Measurements from ENCODE around the gene MBP. TPM values are rescaled to one million over a fixed set of nuclear protein-coding genes. Genes with fewer than 3 reads are reported as not detected.

The MBP gene
- total and polyA plus RNA-seq, 10 of the 15 experiments (the other 5 are each of a cell fraction or from before 2014, with no cell fraction given): 12.2 to 67.8 (median 42.1) TPM

DNA sequence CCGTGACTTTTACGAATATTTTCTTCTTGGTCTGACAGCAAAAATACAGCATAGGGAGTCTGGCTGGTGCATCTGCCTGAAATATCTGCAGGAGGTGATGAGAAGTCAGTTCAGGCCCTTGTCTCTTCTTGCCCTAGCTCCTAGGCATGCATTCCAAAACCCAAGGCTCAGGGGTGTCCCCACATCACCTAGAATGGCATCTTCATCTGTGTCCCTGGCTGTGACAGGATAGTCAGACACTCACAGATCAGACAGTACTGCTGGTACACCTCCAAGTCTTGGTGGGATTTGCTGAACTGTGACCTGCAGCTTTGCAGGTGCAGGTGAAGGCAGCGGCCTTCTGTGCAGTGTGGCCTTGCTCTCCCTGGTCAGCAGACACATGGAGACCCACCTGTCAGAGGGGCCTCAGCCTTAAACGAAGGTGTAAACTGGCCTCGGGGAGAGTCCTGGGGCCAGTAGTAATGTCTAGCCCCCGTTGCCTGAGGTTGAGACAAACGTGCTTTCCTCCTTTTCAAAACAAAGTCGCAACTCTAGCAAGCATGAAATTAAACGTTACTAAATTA lies 42.8 kb downstream of the MBP start:
- BruUV-seq (replicated peaks): no TSS peak
- H3K4me1 ChIP-seq (ENCODE audit: control insufficient read depth, insufficient read depth, low read length): no peaks in the 10 kb centered on the region; the same call in 1 of the 2 replicates
- H3K4me2 ChIP-seq (ENCODE audit: control insufficient read depth, insufficient read depth): no peak overlapping the region
- H3K27ac ChIP-seq (ENCODE audit: control insufficient read depth, insufficient read depth): no peak overlapping the region
- H3K27me3 ChIP-seq (replicated peaks in 1 of 2; ENCODE audit: control insufficient read depth in 2 of 2, insufficient read depth in 2 of 2, low read length in 1 of 2): no peaks in the 10 kb centered on the region
- in situ Hi-C loops (cut with MboI): no loop called here
- H3K9me3 ChIP-seq (replicated peaks; ENCODE audit: control insufficient read depth, insufficient read depth, low read length): no peaks in the 10 kb centered on the region
- no peak for FAIRE-seq
- no peak overlapping the region for H2AFZ ChIP-seq (ENCODE audit: control insufficient read depth, low read depth, low read length)
- ChIA-PET SMC1A (ENCODE audit: uncharacterized antibody, unreplicated experiment) (no interaction called here), POLR2A (no interaction called here), RAD21 (ENCODE audit: unreplicated experiment) (no interaction called here), CTCF (no interaction called here)
- intact Hi-C loops (cut with micrococcal nuclease; ENCODE audit: unreplicated experiment): no loop called here
- H3K36me3 ChIP-seq (ENCODE audit: control insufficient read depth in 2 of 2, insufficient read depth in 2 of 2, low read length in 1 of 2): peaks cover 21% of the 10 kb centered on the region in 2 experiments
- 83% methylated on average over 9 of the region's 9 CpGs for WGBS (ENCODE audit: insufficient coverage, insufficient replicate concordance, low lambda C conversion rate, missing lambda C conversion rate)
- no peak for ATAC-seq
- DNase-seq (ENCODE audit: low read depth, low spot score): no peak
- H3K79me2 ChIP-seq (ENCODE audit: control insufficient read depth, insufficient read depth, low read length): peaks cover 23% of the 10 kb centered on the region
- H3K9ac ChIP-seq (ENCODE audit: control insufficient read depth, insufficient read depth, low read length): no peak overlapping the region
- H3K4me3 ChIP-seq: no peak overlapping the region
- no peaks in the 10 kb centered on the region for H4K20me1 ChIP-seq (ENCODE audit: control insufficient read depth, insufficient read depth)
- TF ChIP-seq SIN3A (IDR thresholded peaks at IDR 0.05; ENCODE audit: low read depth, low read length) (no peak), FOS (IDR thresholded peaks at IDR 0.05; ENCODE audit: borderline replicate concordance, extremely low read depth, insufficient read length) (no peak), NR2C1 (IDR thresholded peaks at IDR 0.05) (no peak), MTA2 (IDR thresholded peaks at IDR 0.05; ENCODE audit: low read depth) (no peak), BRCA1 (IDR thresholded peaks at IDR 0.05; ENCODE audit: low read depth, low read length) (no peak)
- TF ChIP-seq, protein P1, sequence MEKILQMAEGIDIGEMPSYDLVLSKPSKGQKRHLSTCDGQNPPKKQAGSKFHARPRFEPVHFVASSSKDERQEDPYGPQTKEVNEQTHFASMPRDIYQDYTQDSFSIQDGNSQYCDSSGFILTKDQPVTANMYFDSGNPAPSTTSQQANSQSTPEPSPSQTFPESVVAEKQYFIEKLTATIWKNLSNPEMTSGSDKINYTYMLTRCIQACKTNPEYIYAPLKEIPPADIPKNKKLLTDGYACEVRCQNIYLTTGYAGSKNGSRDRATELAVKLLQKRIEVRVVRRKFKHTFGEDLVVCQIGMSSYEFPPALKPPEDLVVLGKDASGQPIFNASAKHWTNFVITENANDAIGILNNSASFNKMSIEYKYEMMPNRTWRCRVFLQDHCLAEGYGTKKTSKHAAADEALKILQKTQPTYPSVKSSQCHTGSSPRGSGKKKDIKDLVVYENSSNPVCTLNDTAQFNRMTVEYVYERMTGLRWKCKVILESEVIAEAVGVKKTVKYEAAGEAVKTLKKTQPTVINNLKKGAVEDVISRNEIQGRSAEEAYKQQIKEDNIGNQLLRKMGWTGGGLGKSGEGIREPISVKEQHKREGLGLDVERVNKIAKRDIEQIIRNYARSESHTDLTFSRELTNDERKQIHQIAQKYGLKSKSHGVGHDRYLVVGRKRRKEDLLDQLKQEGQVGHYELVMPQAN (conservative IDR thresholded peaks at IDR 0.05): no peak
- TF ChIP-seq, protein P2, sequence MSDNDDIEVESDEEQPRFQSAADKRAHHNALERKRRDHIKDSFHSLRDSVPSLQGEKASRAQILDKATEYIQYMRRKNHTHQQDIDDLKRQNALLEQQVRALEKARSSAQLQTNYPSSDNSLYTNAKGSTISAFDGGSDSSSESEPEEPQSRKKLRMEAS (IDR thresholded peaks at IDR 0.05; ENCODE audit: low read depth, low read length): no peak
- TF ChIP-seq, protein P3, sequence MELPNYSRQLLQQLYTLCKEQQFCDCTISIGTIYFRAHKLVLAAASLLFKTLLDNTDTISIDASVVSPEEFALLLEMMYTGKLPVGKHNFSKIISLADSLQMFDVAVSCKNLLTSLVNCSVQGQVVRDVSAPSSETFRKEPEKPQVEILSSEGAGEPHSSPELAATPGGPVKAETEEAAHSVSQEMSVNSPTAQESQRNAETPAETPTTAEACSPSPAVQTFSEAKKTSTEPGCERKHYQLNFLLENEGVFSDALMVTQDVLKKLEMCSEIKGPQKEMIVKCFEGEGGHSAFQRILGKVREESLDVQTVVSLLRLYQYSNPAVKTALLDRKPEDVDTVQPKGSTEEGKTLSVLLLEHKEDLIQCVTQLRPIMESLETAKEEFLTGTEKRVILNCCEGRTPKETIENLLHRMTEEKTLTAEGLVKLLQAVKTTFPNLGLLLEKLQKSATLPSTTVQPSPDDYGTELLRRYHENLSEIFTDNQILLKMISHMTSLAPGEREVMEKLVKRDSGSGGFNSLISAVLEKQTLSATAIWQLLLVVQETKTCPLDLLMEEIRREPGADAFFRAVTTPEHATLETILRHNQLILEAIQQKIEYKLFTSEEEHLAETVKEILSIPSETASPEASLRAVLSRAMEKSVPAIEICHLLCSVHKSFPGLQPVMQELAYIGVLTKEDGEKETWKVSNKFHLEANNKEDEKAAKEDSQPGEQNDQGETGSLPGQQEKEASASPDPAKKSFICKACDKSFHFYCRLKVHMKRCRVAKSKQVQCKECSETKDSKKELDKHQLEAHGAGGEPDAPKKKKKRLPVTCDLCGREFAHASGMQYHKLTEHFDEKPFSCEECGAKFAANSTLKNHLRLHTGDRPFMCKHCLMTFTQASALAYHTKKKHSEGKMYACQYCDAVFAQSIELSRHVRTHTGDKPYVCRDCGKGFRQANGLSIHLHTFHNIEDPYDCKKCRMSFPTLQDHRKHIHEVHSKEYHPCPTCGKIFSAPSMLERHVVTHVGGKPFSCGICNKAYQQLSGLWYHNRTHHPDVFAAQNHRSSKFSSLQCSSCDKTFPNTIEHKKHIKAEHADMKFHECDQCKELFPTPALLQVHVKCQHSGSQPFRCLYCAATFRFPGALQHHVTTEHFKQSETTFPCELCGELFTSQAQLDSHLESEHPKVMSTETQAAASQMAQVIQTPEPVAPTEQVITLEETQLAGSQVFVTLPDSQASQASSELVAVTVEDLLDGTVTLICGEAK (IDR thresholded peaks at IDR 0.05; ENCODE audit: borderline replicate concordance): no peak
- TF ChIP-seq, protein P4, sequence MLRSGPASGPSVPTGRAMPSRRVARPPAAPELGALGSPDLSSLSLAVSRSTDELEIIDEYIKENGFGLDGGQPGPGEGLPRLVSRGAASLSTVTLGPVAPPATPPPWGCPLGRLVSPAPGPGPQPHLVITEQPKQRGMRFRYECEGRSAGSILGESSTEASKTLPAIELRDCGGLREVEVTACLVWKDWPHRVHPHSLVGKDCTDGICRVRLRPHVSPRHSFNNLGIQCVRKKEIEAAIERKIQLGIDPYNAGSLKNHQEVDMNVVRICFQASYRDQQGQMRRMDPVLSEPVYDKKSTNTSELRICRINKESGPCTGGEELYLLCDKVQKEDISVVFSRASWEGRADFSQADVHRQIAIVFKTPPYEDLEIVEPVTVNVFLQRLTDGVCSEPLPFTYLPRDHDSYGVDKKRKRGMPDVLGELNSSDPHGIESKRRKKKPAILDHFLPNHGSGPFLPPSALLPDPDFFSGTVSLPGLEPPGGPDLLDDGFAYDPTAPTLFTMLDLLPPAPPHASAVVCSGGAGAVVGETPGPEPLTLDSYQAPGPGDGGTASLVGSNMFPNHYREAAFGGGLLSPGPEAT (IDR thresholded peaks at IDR 0.05; ENCODE audit: low read depth): no peak
- TF ChIP-seq, protein P5, sequence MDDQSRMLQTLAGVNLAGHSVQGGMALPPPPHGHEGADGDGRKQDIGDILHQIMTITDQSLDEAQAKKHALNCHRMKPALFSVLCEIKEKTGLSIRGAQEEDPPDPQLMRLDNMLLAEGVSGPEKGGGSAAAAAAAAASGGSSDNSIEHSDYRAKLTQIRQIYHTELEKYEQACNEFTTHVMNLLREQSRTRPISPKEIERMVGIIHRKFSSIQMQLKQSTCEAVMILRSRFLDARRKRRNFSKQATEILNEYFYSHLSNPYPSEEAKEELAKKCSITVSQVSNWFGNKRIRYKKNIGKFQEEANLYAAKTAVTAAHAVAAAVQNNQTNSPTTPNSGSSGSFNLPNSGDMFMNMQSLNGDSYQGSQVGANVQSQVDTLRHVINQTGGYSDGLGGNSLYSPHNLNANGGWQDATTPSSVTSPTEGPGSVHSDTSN (IDR thresholded peaks at IDR 0.05; ENCODE audit: insufficient replicate concordance, low read depth, low read length): no peak
- TF ChIP-seq, protein P6, sequence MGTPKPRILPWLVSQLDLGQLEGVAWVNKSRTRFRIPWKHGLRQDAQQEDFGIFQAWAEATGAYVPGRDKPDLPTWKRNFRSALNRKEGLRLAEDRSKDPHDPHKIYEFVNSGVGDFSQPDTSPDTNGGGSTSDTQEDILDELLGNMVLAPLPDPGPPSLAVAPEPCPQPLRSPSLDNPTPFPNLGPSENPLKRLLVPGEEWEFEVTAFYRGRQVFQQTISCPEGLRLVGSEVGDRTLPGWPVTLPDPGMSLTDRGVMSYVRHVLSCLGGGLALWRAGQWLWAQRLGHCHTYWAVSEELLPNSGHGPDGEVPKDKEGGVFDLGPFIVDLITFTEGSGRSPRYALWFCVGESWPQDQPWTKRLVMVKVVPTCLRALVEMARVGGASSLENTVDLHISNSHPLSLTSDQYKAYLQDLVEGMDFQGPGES (IDR thresholded peaks at IDR 0.05): no peak

All from GM12878 (cell line).